ENCODE results near the gene MAST2.

The MAST2 gene

DNA sequence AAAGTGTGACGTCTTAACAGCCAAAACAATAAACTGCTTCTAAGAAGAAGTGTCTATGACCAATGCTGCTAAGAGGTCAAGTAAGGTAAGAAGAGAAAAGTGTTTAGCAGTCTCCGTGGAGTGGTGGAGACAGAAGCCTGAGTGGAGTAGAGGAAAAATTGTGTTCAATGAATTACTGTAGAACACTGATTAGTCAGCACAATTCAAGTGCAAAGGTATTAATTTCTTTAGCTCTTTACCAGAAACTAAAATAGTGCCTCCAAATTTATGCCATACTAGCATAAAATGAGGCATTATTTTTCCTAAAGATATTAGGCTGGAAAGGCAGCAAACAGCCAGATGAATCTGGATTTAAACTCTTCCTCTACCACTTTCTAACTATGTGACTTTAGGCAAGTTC, 272.9 kb downstream of the MAST2 start:
- Histone ChIP-seq H3K4me1 (ENCODE audit: low read depth, poor library complexity, severe bottlenecking) (no peaks in the 10 kb centered on the region), H4K20me1 (ENCODE audit: insufficient read depth) (no peaks in the 10 kb centered on the region), H3K79me2 (ENCODE audit: insufficient read depth, low read depth) (no peaks in the 10 kb centered on the region), H3K27ac (no peak overlapping the region), H3K27me3 (ENCODE audit: insufficient read depth, low read depth) (no peaks in the 10 kb centered on the region), H3K4me3 (IDR thresholded peaks at IDR 0.05; ENCODE audit: insufficient read depth, low read depth, low read length) (no peak overlapping the region), H3K4me2 (no peak overlapping the region), H2AFZ (ENCODE audit: low read depth) (no peak overlapping the region), H3K9ac (no peak overlapping the region), H3K36me3 (ENCODE audit: insufficient read depth) (no peaks in the 10 kb centered on the region)
- TF ChIP-seq, protein P1, sequence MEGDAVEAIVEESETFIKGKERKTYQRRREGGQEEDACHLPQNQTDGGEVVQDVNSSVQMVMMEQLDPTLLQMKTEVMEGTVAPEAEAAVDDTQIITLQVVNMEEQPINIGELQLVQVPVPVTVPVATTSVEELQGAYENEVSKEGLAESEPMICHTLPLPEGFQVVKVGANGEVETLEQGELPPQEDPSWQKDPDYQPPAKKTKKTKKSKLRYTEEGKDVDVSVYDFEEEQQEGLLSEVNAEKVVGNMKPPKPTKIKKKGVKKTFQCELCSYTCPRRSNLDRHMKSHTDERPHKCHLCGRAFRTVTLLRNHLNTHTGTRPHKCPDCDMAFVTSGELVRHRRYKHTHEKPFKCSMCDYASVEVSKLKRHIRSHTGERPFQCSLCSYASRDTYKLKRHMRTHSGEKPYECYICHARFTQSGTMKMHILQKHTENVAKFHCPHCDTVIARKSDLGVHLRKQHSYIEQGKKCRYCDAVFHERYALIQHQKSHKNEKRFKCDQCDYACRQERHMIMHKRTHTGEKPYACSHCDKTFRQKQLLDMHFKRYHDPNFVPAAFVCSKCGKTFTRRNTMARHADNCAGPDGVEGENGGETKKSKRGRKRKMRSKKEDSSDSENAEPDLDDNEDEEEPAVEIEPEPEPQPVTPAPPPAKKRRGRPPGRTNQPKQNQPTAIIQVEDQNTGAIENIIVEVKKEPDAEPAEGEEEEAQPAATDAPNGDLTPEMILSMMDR (conservative IDR thresholded peaks at IDR 0.05; ENCODE audit: low read depth, low read length), result no peak

DNA sequence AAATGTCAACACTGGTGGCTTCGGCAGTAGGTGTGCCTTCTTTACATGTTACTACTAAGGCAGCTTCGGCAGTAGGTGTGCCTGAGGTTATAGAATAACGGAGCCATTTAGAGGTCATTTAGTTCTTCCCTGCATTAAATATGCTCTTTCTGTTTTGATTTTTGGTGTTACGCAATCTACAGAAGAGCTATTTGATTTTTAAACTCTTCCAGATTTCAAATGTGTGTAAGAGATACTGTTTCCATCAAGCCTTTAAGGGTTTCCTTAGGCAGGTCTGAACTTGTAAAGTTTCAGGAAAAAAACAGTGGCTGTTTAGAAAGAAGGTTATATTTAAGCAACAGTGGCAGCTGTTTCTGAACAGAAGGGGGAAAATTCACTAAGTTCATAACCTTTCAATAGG, 274.2 kb downstream of the MAST2 start:
- Histone ChIP-seq H3K27ac (no peak overlapping the region), H3K36me3 (ENCODE audit: insufficient read depth) (no peaks in the 10 kb centered on the region), H3K4me3 (IDR thresholded peaks at IDR 0.05; ENCODE audit: insufficient read depth, low read depth, low read length) (no peak overlapping the region), H3K4me1 (ENCODE audit: low read depth, poor library complexity, severe bottlenecking) (no peaks in the 10 kb centered on the region), H2AFZ (ENCODE audit: low read depth) (no peak overlapping the region), H3K9ac (no peak overlapping the region), H3K27me3 (ENCODE audit: insufficient read depth, low read depth) (no peaks in the 10 kb centered on the region), H4K20me1 (ENCODE audit: insufficient read depth) (no peaks in the 10 kb centered on the region), H3K79me2 (ENCODE audit: insufficient read depth, low read depth) (no peaks in the 10 kb centered on the region), H3K4me2 (no peak overlapping the region)
- TF ChIP-seq, protein P1 (conservative IDR thresholded peaks at IDR 0.05; ENCODE audit: low read depth, low read length), result no peak

DNA sequence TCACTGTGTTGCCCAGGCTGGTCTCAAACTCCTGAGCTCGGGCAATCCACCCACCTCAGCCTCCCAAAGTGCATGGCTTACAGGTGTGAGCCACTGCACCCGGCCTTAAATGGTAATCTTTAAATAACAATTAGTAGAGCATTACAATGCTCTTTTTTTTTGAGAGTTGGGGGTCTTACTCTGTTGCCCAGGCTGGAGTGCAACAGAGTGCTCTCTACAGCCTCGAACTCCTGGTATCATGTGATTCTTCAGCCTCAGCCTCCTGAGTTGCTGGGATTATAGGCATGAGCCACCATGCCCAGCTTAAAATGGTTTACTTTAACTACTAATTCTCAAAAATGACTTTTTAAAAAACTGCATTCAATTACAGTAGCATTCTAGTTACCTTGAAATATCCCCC, 276.8 kb downstream of the MAST2 start:
- Histone ChIP-seq H4K20me1 (ENCODE audit: insufficient read depth) (no peaks in the 10 kb centered on the region), H3K4me3 (IDR thresholded peaks at IDR 0.05; ENCODE audit: insufficient read depth, low read depth, low read length) (no peak overlapping the region), H3K4me1 (ENCODE audit: low read depth, poor library complexity, severe bottlenecking) (no peaks in the 10 kb centered on the region), H3K4me2 (no peak overlapping the region), H3K27ac (no peak overlapping the region), H3K36me3 (ENCODE audit: insufficient read depth) (no peaks in the 10 kb centered on the region), H2AFZ (ENCODE audit: low read depth) (no peak overlapping the region), H3K9ac (no peak overlapping the region), H3K79me2 (ENCODE audit: insufficient read depth, low read depth) (no peaks in the 10 kb centered on the region), H3K27me3 (ENCODE audit: insufficient read depth, low read depth) (no peaks in the 10 kb centered on the region)
- TF ChIP-seq, protein P1 (conservative IDR thresholded peaks at IDR 0.05; ENCODE audit: low read depth, low read length), result no peak

DNA sequence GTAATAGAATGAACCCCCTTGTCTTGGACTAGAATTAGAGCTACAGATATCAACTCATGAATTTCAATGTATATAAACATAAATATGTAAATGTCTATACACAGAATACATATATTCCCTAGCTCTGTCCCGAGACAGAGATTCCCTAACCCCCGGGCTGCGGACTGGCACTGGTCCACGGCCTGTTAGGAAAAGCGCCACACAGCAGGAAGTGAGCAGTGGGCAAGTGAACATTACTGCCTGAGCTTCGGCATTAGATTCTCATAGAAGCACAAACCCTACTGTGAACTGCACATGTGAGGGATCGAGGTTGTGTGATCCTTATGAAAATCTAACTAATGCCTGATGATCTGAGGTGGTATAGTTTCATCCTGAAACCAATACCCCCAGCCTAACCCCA, 277.8 kb downstream of the MAST2 start:
- Histone ChIP-seq H3K4me3 (IDR thresholded peaks at IDR 0.05; ENCODE audit: insufficient read depth, low read depth, low read length) (no peak overlapping the region), H2AFZ (ENCODE audit: low read depth) (no peak overlapping the region), H3K27ac (no peak overlapping the region), H3K4me1 (ENCODE audit: low read depth, poor library complexity, severe bottlenecking) (no peaks in the 10 kb centered on the region), H3K79me2 (ENCODE audit: insufficient read depth, low read depth) (no peaks in the 10 kb centered on the region), H3K9ac (no peak overlapping the region), H3K36me3 (ENCODE audit: insufficient read depth) (no peaks in the 10 kb centered on the region), H3K27me3 (ENCODE audit: insufficient read depth, low read depth) (no peaks in the 10 kb centered on the region), H3K4me2 (no peak overlapping the region), H4K20me1 (ENCODE audit: insufficient read depth) (no peaks in the 10 kb centered on the region)
- TF ChIP-seq, protein P1 (conservative IDR thresholded peaks at IDR 0.05; ENCODE audit: low read depth, low read length), result no peak

DNA sequence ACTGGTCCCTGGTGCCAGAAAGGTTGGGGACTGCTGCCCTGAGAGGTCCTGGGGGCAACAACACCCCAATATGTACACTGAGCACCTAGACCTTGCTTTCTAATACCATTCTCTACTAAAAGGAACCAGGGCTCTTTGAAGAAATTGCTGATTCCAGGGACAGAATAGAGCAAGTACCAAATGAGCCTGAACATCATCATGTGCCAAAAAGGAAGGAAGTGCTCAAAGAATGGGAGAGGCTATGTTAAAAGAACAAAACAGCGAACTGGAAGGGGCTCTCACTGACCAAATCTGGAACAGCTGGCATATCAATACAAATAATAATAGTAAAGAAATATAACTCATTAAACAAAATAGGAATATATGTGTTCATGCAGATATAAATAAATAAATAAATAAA, 278.2 kb downstream of the MAST2 start:
- Histone ChIP-seq H2AFZ (ENCODE audit: low read depth) (no peak overlapping the region), H3K4me1 (ENCODE audit: low read depth, poor library complexity, severe bottlenecking) (no peaks in the 10 kb centered on the region), H3K9ac (no peak overlapping the region), H3K27me3 (ENCODE audit: insufficient read depth, low read depth) (no peaks in the 10 kb centered on the region), H3K4me3 (IDR thresholded peaks at IDR 0.05; ENCODE audit: insufficient read depth, low read depth, low read length) (no peak overlapping the region), H3K4me2 (no peak overlapping the region), H4K20me1 (ENCODE audit: insufficient read depth) (no peaks in the 10 kb centered on the region), H3K36me3 (ENCODE audit: insufficient read depth) (no peaks in the 10 kb centered on the region), H3K79me2 (ENCODE audit: insufficient read depth, low read depth) (no peaks in the 10 kb centered on the region), H3K27ac (no peak overlapping the region)
- TF ChIP-seq, protein P1 (conservative IDR thresholded peaks at IDR 0.05; ENCODE audit: low read depth, low read length), result no peak
